ENCODE data around the gene GP9. TPM values are rescaled to one million over a fixed set of nuclear protein-coding genes. Genes with fewer than 3 reads are reported as not detected.

The GP9 gene
- total RNA-seq, result not detected in 2 replicates

DNA sequence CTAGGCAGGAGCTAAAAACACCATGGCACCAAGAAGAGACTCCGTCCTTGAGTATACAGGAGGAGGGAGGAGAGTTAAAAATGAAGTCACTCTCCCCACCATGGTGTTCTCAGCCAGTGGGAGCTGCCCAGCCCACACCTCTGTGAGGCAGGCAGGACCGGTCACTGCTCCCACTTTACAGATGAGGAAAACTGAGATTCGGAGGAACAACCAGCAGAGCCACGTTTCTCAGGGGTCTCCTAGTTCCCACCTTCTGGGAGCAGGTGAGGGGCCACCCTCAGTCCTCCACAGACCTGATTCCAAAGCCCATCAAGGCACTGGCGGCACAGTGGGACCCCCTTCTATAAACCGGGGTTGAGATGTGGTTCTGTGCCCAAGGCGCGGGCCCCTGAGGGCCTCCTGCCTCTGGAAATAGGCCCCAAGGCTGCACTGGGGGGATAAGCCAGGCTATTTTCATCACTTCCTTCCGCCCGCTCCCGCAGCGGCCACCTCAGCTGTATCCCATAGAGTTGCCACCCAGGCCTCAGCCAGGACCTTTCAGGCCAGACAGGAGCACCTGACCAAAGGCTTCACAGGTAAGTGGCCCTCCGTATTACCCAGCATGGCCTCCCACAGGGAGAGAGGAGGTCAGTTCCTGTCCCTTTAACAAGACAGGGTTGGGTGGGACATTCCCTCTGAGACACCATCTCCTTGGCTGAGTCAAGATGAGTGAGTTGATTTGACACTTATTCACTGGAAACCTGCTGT is at the start of gene GP9:
Gene GP9 (plus strand): TSS at position 504 of the 747 bp plus-strand sequence. CDS start 961 bp downstream, outside the sequence.

Other genes with a start within 250 kb of the GP9 start
- 19.8 and 36.2 TPM in 2 replicates for gene ACAD9, start 181.2 kb upstream of the GP9 start, total RNA-seq
- 0.34 and 0.36 TPM in 2 replicates for gene CFAP92, start 66.7 kb upstream of the GP9 start, total RNA-seq
- gene EFCC1, start 59.5 kb upstream of the GP9 start, total RNA-seq, result not detected in 2 replicates
- gene RAB43, start 61.0 kb downstream of the GP9 start, total RNA-seq, result 10.3 and 26.2 TPM in 2 replicates
- gene ISY1, start 100.3 kb downstream of the GP9 start, total RNA-seq, result 20.9 and 22.9 TPM in 2 replicates
- gene CNBP, start 123.1 kb downstream of the GP9 start, total RNA-seq, result 379 and 442 TPM in 2 replicates
- 224 and 230 TPM in 2 replicates for gene COPG1, start 188.8 kb downstream of the GP9 start, total RNA-seq
- gene HMCES, start 218.1 kb downstream of the GP9 start, total RNA-seq, result 30.8 and 35.9 TPM in 2 replicates

All from nasal cavity respiratory epithelium epithelial cell of viscerocranial mucosa (primary cell).